MM.1S (cell line): ENCODE results near the gene CDK6.
A peak's percentile ranks its signal among the peaks of the same experiment; 100 is the strongest.

Experiments used
- DNase-seq: peaks from one replicate; pipeline ENCODE4 v3.0.0-alpha.2; 2015
- H2AFZ ChIP-seq: fragments of 300-600 bp; sonication (generic); 2 replicates; pipeline ENCODE4 v1.6.0; 2016; ENCODE audit warnings: antibody characterized with exemption, low read length
- H3F3A ChIP-seq: fragments of 300-600 bp; sonication (generic); 2 replicates; pipeline ENCODE4 v1.6.1; 2016; ENCODE audit warnings: mild to moderate bottlenecking, antibody characterized with exemption, low read length, moderate library complexity, mixed read lengths; ENCODE audit not compliant: insufficient read depth
- H3K27ac ChIP-seq: fragments of 300-600 bp; sonication (generic); 2 replicates; pipeline ENCODE4 v1.5.1; 2016; ENCODE audit warnings: mild to moderate bottlenecking, low read length
- H3K27me3 ChIP-seq: fragments of 300-600 bp; sonication (generic); replicated peaks from 2 replicates; pipeline ENCODE4 v1.6.0; 2016; ENCODE audit warnings: low read length; ENCODE audit not compliant: insufficient read depth
- H3K36me3 ChIP-seq: fragments of 300-600 bp; sonication (generic); replicated peaks from 2 replicates; pipeline ENCODE4 v1.6.1; 2016; ENCODE audit warnings: mild to moderate bottlenecking, low read length, mixed read lengths; ENCODE audit not compliant: insufficient read depth
- H3K4me1 ChIP-seq: fragments of 300-600 bp; sonication (generic); 2 replicates; pipeline ENCODE4 v1.6.1; 2016; ENCODE audit warnings: low read length, mixed read lengths
- H3K4me2 ChIP-seq: fragments of 300-600 bp; sonication (generic); 2 replicates; pipeline ENCODE4 v1.6.0; 2016; ENCODE audit warnings: low read depth, low read length
- H3K4me3 ChIP-seq: fragments of 300-600 bp; sonication (generic); 2 replicates; pipeline ENCODE4 v1.5.1; 2016; ENCODE audit warnings: low read length, mixed read lengths
- H3K79me2 ChIP-seq: fragments of 300-600 bp; sonication (generic); 2 replicates; pipeline ENCODE4 v1.6.1; 2016; ENCODE audit warnings: mixed run types, low read length, mixed read lengths
- H3K9ac ChIP-seq: fragments of 300-600 bp; sonication (generic); 2 replicates; pipeline ENCODE4 v1.6.1; 2016; ENCODE audit warnings: low read length, mixed read lengths
- H3K9me2 ChIP-seq: fragments of 300-600 bp; sonication (generic); replicated peaks from 2 replicates; pipeline ENCODE4 v1.6.1; 2016; ENCODE audit warnings: mild to moderate bottlenecking, low read length, mixed read lengths; ENCODE audit not compliant: insufficient read depth
- H3K9me3 ChIP-seq: fragments of 300-600 bp; sonication (generic); replicated peaks from 2 replicates; pipeline ENCODE4 v1.6.1; 2016; ENCODE audit warnings: mild to moderate bottlenecking, low read length, mixed read lengths; ENCODE audit not compliant: insufficient read depth
- H4K20me1 ChIP-seq: fragments of 300-600 bp; sonication (generic); 2 replicates; pipeline ENCODE4 v1.6.1; 2016; ENCODE audit warnings: mild to moderate bottlenecking, low read length, moderate library complexity, mixed read lengths; ENCODE audit not compliant: insufficient read depth
- EZH2 ChIP-seq: fragments of 300-600 bp; sonication (generic); optimal IDR thresholded peaks from 2 replicates; pipeline ENCODE3; 2017; ENCODE audit warnings: low read depth, mild to moderate bottlenecking, antibody characterized with exemption, low read length, mixed read lengths
- EZH2phosphoT487 ChIP-seq: fragments of 300-600 bp; sonication (generic); IDR thresholded peaks from 2 replicates; pipeline ENCODE4 v1.6.1; 2018; ENCODE audit warnings: antibody characterized with exemption, low read length
- TF ChIP-seq, protein P1 (sequence below): fragments of 300-600 bp; sonication (generic); IDR thresholded peaks from 2 replicates; pipeline ENCODE4 v1.5.1; 2016; ENCODE audit warnings: antibody characterized with exemption, low read length, mixed read lengths

CDK6 gene

GRCh38 chr7:92881091-92881485 is 44.7 kb upstream of the CDK6 start:
- Histone ChIP-seq H3K27ac (no peak overlapping the region), H3K36me3 (no peaks in the 10 kb centered on the region), H3K4me3 (no peak overlapping the region), H3K79me2 (no peaks in the 10 kb centered on the region), H3K27me3 (no peaks in the 10 kb centered on the region), H4K20me1 (no peaks in the 10 kb centered on the region), H2AFZ (no peak overlapping the region), H3K4me2 (no peak overlapping the region), H3K9me2 (no peaks in the 10 kb centered on the region), H3K9me3 (no peaks in the 10 kb centered on the region), H3K4me1 (no peaks in the 10 kb centered on the region), H3F3A (no peaks in the 10 kb centered on the region), H3K9ac (no peak overlapping the region)
- TF ChIP-seq EZH2 (no peak), EZH2phosphoT487 (no peak)
- TF ChIP-seq, protein P1, sequence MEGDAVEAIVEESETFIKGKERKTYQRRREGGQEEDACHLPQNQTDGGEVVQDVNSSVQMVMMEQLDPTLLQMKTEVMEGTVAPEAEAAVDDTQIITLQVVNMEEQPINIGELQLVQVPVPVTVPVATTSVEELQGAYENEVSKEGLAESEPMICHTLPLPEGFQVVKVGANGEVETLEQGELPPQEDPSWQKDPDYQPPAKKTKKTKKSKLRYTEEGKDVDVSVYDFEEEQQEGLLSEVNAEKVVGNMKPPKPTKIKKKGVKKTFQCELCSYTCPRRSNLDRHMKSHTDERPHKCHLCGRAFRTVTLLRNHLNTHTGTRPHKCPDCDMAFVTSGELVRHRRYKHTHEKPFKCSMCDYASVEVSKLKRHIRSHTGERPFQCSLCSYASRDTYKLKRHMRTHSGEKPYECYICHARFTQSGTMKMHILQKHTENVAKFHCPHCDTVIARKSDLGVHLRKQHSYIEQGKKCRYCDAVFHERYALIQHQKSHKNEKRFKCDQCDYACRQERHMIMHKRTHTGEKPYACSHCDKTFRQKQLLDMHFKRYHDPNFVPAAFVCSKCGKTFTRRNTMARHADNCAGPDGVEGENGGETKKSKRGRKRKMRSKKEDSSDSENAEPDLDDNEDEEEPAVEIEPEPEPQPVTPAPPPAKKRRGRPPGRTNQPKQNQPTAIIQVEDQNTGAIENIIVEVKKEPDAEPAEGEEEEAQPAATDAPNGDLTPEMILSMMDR: no peak
- DNase-seq: no peak

- DNase-seq: peak; percentile 13
- Histone ChIP-seq H2AFZ (no peak overlapping the region), H3K9me2 (no peaks in the 10 kb centered on the region), H3K9me3 (no peaks in the 10 kb centered on the region), H3K4me1 (no peaks in the 10 kb centered on the region), H3F3A (no peaks in the 10 kb centered on the region), H4K20me1 (no peaks in the 10 kb centered on the region), H3K4me3 (no peak overlapping the region), H3K27ac (no peak overlapping the region), H3K9ac (no peak overlapping the region), H3K79me2 (no peaks in the 10 kb centered on the region), H3K4me2 (no peak overlapping the region), H3K36me3 (no peaks in the 10 kb centered on the region), H3K27me3 (no peaks in the 10 kb centered on the region)
- TF ChIP-seq EZH2 (no peak), EZH2phosphoT487 (no peak)
- TF ChIP-seq, protein P1: peak; percentile 31
Measured at GRCh38 chr7:92880212-92881090, 44.1 kb upstream of the CDK6 start.

DNA sequence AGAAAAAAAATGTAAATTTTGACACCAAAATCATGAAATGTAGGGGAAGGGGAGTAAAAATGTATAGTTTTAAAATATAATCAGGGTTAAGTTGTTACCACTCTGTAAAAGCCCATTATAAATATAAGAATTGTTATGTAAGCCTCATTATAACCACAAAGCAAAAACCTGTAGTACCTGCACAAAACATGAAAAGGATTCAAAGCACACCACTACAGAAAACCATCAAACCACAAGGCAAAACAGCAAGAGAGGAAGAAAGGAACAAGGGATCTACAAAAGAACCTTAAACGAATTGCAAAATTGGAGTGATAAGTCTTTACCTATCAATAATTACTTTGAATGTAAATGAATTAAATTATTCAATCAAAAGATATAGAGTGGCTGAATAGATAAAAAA is 41.0 kb upstream of the CDK6 start:
- H2AFZ ChIP-seq: no peak overlapping the region
- no peak overlapping the region for H3K27ac ChIP-seq
- DNase-seq: no peak
- no peaks in the 10 kb centered on the region for H3K79me2 ChIP-seq
- H3K4me2 ChIP-seq: no peak overlapping the region
- no peaks in the 10 kb centered on the region for H3K4me1 ChIP-seq
- no peaks in the 10 kb centered on the region for H4K20me1 ChIP-seq
- no peak overlapping the region for H3K4me3 ChIP-seq
- no peaks in the 10 kb centered on the region for H3F3A ChIP-seq
- no peaks in the 10 kb centered on the region for H3K9me2 ChIP-seq
- no peaks in the 10 kb centered on the region for H3K27me3 ChIP-seq
- no peak for TF ChIP-seq EZH2
- TF ChIP-seq, protein P1: no peak
- no peak for TF ChIP-seq EZH2phosphoT487
- no peak overlapping the region for H3K9ac ChIP-seq
- no peaks in the 10 kb centered on the region for H3K9me3 ChIP-seq
- H3K36me3 ChIP-seq: no peaks in the 10 kb centered on the region
